Measurements from ENCODE around the gene UPK2. TPM values are rescaled to one million over a fixed set of nuclear protein-coding genes. Genes with fewer than 3 reads are reported as not detected.

UPK2 gene
- total and polyA plus RNA-seq, 2 of the 13 experiments (the other 11 are each of a cell fraction or from before 2014, with no cell fraction given) = not detected

DNA sequence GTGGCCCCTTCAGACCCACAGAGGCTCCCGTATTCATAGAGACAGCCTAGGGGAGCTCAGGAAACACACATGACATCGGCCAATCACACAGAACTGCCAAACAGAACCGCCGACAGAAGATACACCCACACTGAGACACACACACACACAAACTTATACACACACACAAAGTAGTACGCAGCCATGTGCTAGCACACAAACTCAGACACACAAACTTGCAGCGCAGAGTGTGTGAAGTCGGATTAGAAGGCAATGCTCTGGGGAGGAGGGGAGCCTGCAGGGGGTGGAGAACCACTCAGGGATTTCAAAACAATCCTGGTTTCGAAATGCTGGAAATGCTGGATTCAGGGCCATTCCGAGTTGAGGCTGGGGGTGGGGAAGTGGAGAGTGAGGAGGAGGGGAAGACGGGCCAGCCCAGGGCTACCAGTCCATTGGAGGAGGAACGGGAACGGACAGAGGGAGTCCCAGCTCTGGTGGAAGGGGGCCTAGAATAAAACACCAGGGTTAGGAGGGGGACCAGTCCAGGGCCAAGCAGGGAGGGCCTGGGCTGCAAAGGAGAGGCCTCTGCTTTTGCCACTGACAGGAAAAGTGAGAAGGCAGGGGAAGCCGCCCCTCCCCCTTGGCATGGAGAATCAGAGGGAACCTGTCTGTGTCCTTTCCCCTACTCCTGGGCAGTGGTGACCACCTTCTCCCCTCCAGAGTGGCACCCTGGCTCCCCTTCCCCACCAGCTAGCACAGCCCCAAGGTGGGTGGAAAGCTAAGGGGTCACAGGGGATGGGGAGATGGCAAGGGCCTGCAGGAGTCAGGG, 34.8 kb upstream of the UPK2 start (continued):
- TF ChIP-seq, protein P1, sequence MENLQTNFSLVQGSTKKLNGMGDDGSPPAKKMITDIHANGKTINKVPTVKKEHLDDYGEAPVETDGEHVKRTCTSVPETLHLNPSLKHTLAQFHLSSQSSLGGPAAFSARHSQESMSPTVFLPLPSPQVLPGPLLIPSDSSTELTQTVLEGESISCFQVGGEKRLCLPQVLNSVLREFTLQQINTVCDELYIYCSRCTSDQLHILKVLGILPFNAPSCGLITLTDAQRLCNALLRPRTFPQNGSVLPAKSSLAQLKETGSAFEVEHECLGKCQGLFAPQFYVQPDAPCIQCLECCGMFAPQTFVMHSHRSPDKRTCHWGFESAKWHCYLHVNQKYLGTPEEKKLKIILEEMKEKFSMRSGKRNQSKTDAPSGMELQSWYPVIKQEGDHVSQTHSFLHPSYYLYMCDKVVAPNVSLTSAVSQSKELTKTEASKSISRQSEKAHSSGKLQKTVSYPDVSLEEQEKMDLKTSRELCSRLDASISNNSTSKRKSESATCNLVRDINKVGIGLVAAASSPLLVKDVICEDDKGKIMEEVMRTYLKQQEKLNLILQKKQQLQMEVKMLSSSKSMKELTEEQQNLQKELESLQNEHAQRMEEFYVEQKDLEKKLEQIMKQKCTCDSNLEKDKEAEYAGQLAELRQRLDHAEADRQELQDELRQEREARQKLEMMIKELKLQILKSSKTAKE (CRISPR knock-in tag; IDR thresholded peaks at IDR 0.05; ENCODE audit: borderline replicate concordance) = peak; percentile 61; the same call in 1 of the 2 replicates
- TF ChIP-seq ATF1 (CRISPR knock-in tag; IDR thresholded peaks at IDR 0.05) = no peak
- TF ChIP-seq MXD4 (CRISPR knock-in tag; IDR thresholded peaks at IDR 0.05) = no peak
- TF ChIP-seq MED1 (CRISPR knock-in tag; IDR thresholded peaks at IDR 0.05) = 0 out of 2 replicates have a peak, but pooled peaks have one; percentile 14
- no peak for TF ChIP-seq PHF20 (CRISPR knock-in tag; IDR thresholded peaks at IDR 0.05)
- TF ChIP-seq ZNF672 (CRISPR knock-in tag; IDR thresholded peaks at IDR 0.05) = no peak
- no peak for TF ChIP-seq EZH2 (conservative IDR thresholded peaks at IDR 0.05; ENCODE audit: low read depth, low read length)
- no peak for TF ChIP-seq HOXA9 (CRISPR knock-in tag; IDR thresholded peaks at IDR 0.05; ENCODE audit: borderline replicate concordance)
- peak; percentile 74; the same call in 1 of the 2 replicates for TF ChIP-seq MIXL1 (CRISPR knock-in tag; IDR thresholded peaks at IDR 0.05)
- TF ChIP-seq FOXO1 (CRISPR knock-in tag; IDR thresholded peaks at IDR 0.05) = peak; percentile 60; the same call in 1 of the 2 replicates
- no peak; the same call in 1 of the 2 replicates for TF ChIP-seq ZSCAN31 (CRISPR knock-in tag; IDR thresholded peaks at IDR 0.05; ENCODE audit: low read depth)
- no peak for TF ChIP-seq ZZZ3 (CRISPR knock-in tag; IDR thresholded peaks at IDR 0.05; ENCODE audit: borderline replicate concordance)
- peak; percentile 65; the same call in 1 of the 2 replicates for TF ChIP-seq KDM4B (CRISPR knock-in tag; IDR thresholded peaks at IDR 0.05)
- TF ChIP-seq, protein P2, sequence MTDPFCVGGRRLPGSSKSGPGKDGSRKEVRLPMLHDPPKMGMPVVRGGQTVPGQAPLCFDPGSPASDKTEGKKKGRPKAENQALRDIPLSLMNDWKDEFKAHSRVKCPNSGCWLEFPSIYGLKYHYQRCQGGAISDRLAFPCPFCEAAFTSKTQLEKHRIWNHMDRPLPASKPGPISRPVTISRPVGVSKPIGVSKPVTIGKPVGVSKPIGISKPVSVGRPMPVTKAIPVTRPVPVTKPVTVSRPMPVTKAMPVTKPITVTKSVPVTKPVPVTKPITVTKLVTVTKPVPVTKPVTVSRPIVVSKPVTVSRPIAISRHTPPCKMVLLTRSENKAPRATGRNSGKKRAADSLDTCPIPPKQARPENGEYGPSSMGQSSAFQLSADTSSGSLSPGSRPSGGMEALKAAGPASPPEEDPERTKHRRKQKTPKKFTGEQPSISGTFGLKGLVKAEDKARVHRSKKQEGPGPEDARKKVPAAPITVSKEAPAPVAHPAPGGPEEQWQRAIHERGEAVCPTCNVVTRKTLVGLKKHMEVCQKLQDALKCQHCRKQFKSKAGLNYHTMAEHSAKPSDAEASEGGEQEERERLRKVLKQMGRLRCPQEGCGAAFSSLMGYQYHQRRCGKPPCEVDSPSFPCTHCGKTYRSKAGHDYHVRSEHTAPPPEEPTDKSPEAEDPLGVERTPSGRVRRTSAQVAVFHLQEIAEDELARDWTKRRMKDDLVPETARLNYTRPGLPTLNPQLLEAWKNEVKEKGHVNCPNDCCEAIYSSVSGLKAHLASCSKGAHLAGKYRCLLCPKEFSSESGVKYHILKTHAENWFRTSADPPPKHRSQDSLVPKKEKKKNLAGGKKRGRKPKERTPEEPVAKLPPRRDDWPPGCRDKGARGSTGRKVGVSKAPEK (CRISPR knock-in tag; IDR thresholded peaks at IDR 0.05; ENCODE audit: borderline replicate concordance) = no peak
- no peak for TF ChIP-seq ZNF891 (CRISPR knock-in tag; IDR thresholded peaks at IDR 0.05)
- no peak for TF ChIP-seq ZNF549 (CRISPR knock-in tag; IDR thresholded peaks at IDR 0.05)
- TF ChIP-seq ADNP (CRISPR knock-in tag; IDR thresholded peaks at IDR 0.05) = no peak
- TF ChIP-seq ZNF34 (CRISPR knock-in tag; IDR thresholded peaks at IDR 0.05; ENCODE audit: borderline replicate concordance) = peak; percentile 23; the same call in 1 of the 2 replicates
- TF ChIP-seq, protein P3, sequence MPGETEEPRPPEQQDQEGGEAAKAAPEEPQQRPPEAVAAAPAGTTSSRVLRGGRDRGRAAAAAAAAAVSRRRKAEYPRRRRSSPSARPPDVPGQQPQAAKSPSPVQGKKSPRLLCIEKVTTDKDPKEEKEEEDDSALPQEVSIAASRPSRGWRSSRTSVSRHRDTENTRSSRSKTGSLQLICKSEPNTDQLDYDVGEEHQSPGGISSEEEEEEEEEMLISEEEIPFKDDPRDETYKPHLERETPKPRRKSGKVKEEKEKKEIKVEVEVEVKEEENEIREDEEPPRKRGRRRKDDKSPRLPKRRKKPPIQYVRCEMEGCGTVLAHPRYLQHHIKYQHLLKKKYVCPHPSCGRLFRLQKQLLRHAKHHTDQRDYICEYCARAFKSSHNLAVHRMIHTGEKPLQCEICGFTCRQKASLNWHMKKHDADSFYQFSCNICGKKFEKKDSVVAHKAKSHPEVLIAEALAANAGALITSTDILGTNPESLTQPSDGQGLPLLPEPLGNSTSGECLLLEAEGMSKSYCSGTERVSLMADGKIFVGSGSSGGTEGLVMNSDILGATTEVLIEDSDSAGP (CRISPR knock-in tag; IDR thresholded peaks at IDR 0.05; ENCODE audit: borderline replicate concordance) = peak; percentile 68; the same call in 1 of the 2 replicates
- TF ChIP-seq, protein P4, sequence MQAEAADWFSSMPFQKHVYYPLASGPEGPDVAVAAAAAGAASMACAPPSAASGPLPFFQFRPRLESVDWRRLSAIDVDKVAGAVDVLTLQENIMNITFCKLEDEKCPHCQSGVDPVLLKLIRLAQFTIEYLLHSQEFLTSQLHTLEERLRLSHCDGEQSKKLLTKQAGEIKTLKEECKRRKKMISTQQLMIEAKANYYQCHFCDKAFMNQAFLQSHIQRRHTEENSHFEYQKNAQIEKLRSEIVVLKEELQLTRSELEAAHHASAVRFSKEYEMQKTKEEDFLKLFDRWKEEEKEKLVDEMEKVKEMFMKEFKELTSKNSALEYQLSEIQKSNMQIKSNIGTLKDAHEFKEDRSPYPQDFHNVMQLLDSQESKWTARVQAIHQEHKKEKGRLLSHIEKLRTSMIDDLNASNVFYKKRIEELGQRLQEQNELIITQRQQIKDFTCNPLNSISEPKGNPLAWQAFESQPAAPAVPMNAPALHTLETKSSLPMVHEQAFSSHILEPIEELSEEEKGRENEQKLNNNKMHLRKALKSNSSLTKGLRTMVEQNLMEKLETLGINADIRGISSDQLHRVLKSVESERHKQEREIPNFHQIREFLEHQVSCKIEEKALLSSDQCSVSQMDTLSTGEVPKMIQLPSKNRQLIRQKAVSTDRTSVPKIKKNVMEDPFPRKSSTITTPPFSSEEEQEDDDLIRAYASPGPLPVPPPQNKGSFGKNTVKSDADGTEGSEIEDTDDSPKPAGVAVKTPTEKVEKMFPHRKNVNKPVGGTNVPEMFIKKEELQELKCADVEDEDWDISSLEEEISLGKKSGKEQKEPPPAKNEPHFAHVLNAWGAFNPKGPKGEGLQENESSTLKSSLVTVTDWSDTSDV (CRISPR knock-in tag; IDR thresholded peaks at IDR 0.05) = no peak
- TF ChIP-seq ZNF354B (CRISPR knock-in tag; IDR thresholded peaks at IDR 0.05) = no peak

Data from HepG2 (cell line).